H1 (cell line): Measurements from ENCODE around the gene TFF1. TPM values are rescaled to one million over a fixed set of nuclear protein-coding genes. Genes with fewer than 3 reads are reported as not detected.

Source experiments
- E2F6 ChIP-seq: IDR thresholded peaks from 2 replicates; pipeline ENCODE4 v1.6.1; 2012; ENCODE audit warnings: inconsistent platforms
- MAX ChIP-seq: IDR thresholded peaks from 2 replicates; pipeline ENCODE4 v1.6.1; 2012; ENCODE audit warnings: inconsistent platforms
- POLR2A ChIP-seq, 2 experiments: IDR thresholded peaks; 1 replicate in 1 of 2; 2 replicates in 1 of 2; pipeline ENCODE4 v1.6.1; 2011; ENCODE audit warnings: low read depth in 2 of 2, low read length in 2 of 2, mild to moderate bottlenecking in 2 of 2; ENCODE audit errors: control extremely low read depth in 1 of 2
- YY1 ChIP-seq: IDR thresholded peaks from 2 replicates; pipeline ENCODE4 v1.6.1; 2011; ENCODE audit warnings: low read depth, mild to moderate bottlenecking, low read length
- polyA plus RNA-seq, 7 experiments: library from polyadenylated mRNA; depleted of rRNA in 3 of 7; stranded (reverse) in 5 of 7; unstranded in 2 of 7; fragments of >200 nt in 5 of 7; fragments of 200-250 nt in 2 of 7; gene quantifications; 1 replicate in 5 of 7; 2 replicates in 1 of 7; 4 replicates in 1 of 7; pipeline versions ENCODE4 v1.2.1 to v1.2.3, GENCODE V29; 2011 to 2013; ENCODE audit warnings: missing spikeins in 2 of 7, mixed read lengths in 2 of 7
- total RNA-seq: library from RNA; stranded (reverse); fragmentation: NEBNext Ultra II Directional; extraction: Animal tissue kit (Norgen Biotek cat#: 25700); gene quantifications from 2 replicates; pipeline ENCODE4 v1.2.1, GENCODE V29; 2021
- TF ChIP-seq, protein P1 (sequence below): fragments of 300-600 bp; sonication (generic); IDR thresholded peaks from 2 replicates; pipeline ENCODE4 v1.7.1; 2012; ENCODE audit warnings: low read length, moderate library complexity, mild to moderate bottlenecking, inconsistent platforms; ENCODE audit not compliant: insufficient replicate concordance

Gene TFF1
- total and polyA plus RNA-seq, 2 of the 8 experiments (the other 6 are each of a cell fraction or from before 2014, with no cell fraction given) = not detected

- TF ChIP-seq, protein P1, sequence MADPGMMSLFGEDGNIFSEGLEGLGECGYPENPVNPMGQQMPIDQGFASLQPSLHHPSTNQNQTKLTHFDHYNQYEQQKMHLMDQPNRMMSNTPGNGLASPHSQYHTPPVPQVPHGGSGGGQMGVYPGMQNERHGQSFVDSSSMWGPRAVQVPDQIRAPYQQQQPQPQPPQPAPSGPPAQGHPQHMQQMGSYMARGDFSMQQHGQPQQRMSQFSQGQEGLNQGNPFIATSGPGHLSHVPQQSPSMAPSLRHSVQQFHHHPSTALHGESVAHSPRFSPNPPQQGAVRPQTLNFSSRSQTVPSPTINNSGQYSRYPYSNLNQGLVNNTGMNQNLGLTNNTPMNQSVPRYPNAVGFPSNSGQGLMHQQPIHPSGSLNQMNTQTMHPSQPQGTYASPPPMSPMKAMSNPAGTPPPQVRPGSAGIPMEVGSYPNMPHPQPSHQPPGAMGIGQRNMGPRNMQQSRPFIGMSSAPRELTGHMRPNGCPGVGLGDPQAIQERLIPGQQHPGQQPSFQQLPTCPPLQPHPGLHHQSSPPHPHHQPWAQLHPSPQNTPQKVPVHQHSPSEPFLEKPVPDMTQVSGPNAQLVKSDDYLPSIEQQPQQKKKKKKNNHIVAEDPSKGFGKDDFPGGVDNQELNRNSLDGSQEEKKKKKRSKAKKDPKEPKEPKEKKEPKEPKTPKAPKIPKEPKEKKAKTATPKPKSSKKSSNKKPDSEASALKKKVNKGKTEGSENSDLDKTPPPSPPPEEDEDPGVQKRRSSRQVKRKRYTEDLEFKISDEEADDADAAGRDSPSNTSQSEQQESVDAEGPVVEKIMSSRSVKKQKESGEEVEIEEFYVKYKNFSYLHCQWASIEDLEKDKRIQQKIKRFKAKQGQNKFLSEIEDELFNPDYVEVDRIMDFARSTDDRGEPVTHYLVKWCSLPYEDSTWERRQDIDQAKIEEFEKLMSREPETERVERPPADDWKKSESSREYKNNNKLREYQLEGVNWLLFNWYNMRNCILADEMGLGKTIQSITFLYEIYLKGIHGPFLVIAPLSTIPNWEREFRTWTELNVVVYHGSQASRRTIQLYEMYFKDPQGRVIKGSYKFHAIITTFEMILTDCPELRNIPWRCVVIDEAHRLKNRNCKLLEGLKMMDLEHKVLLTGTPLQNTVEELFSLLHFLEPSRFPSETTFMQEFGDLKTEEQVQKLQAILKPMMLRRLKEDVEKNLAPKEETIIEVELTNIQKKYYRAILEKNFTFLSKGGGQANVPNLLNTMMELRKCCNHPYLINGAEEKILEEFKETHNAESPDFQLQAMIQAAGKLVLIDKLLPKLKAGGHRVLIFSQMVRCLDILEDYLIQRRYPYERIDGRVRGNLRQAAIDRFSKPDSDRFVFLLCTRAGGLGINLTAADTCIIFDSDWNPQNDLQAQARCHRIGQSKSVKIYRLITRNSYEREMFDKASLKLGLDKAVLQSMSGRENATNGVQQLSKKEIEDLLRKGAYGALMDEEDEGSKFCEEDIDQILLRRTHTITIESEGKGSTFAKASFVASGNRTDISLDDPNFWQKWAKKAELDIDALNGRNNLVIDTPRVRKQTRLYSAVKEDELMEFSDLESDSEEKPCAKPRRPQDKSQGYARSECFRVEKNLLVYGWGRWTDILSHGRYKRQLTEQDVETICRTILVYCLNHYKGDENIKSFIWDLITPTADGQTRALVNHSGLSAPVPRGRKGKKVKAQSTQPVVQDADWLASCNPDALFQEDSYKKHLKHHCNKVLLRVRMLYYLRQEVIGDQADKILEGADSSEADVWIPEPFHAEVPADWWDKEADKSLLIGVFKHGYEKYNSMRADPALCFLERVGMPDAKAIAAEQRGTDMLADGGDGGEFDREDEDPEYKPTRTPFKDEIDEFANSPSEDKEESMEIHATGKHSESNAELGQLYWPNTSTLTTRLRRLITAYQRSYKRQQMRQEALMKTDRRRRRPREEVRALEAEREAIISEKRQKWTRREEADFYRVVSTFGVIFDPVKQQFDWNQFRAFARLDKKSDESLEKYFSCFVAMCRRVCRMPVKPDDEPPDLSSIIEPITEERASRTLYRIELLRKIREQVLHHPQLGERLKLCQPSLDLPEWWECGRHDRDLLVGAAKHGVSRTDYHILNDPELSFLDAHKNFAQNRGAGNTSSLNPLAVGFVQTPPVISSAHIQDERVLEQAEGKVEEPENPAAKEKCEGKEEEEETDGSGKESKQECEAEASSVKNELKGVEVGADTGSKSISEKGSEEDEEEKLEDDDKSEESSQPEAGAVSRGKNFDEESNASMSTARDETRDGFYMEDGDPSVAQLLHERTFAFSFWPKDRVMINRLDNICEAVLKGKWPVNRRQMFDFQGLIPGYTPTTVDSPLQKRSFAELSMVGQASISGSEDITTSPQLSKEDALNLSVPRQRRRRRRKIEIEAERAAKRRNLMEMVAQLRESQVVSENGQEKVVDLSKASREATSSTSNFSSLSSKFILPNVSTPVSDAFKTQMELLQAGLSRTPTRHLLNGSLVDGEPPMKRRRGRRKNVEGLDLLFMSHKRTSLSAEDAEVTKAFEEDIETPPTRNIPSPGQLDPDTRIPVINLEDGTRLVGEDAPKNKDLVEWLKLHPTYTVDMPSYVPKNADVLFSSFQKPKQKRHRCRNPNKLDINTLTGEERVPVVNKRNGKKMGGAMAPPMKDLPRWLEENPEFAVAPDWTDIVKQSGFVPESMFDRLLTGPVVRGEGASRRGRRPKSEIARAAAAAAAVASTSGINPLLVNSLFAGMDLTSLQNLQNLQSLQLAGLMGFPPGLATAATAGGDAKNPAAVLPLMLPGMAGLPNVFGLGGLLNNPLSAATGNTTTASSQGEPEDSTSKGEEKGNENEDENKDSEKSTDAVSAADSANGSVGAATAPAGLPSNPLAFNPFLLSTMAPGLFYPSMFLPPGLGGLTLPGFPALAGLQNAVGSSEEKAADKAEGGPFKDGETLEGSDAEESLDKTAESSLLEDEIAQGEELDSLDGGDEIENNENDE = no peak
- TF ChIP-seq YY1 (0 out of 2 replicates have a peak, but pooled peaks have one; percentile 8), E2F6 (peak; percentile 39), POLR2A (IDR thresholded peaks at IDR 0.05; ENCODE audit: control extremely low read depth in 1 of 2, low read depth in 2 of 2, low read length in 2 of 2) (peak in 1 of 2 experiments; percentile 62; a peak in 1 of 3 replicates), MAX (peak; percentile 18; the same call in 1 of the 2 replicates)
These were observed 30.3 kb downstream of the TFF1 start (continued) for GRCh38 chr21:42336054-42336453.
